ENCODE results near the gene SGCD.

DNA sequence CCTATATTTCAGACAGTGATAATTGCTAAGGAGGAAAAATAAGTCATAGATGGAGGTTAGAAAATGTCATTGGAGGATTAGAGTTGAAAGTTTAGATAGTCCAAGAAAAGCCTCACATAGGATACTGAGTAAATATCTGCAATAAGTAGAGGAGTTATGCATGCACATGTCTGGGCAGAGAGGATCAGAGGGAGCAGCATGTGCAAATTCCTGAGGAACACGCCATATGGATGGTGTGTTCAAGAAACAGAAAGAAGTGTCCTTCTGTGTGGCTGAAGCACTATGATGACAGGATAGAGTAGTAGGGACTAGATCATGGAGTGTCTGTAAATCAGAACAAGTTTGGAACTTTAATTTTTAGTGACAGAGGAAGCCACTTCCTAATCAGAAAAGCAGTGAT, 52.2 kb downstream of the SGCD start:
- TF ChIP-seq, protein P1, sequence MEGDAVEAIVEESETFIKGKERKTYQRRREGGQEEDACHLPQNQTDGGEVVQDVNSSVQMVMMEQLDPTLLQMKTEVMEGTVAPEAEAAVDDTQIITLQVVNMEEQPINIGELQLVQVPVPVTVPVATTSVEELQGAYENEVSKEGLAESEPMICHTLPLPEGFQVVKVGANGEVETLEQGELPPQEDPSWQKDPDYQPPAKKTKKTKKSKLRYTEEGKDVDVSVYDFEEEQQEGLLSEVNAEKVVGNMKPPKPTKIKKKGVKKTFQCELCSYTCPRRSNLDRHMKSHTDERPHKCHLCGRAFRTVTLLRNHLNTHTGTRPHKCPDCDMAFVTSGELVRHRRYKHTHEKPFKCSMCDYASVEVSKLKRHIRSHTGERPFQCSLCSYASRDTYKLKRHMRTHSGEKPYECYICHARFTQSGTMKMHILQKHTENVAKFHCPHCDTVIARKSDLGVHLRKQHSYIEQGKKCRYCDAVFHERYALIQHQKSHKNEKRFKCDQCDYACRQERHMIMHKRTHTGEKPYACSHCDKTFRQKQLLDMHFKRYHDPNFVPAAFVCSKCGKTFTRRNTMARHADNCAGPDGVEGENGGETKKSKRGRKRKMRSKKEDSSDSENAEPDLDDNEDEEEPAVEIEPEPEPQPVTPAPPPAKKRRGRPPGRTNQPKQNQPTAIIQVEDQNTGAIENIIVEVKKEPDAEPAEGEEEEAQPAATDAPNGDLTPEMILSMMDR (conservative IDR thresholded peaks at IDR 0.05) = no peak
- no peak for TF ChIP-seq ZFX (IDR thresholded peaks at IDR 0.05)

Measured in C4-2B (cell line).